Prostate gland (tissue), 2 donors: Measurements from ENCODE around the gene DNAJB4.

Experiments
- POLR2A ChIP-seq: fragments of 450-650 bp; IDR thresholded peaks from one replicate; pipeline ENCODE4 v1.6.1; 2016; ENCODE audit warnings: antibody characterized with exemption, mild to moderate bottlenecking
- TF ChIP-seq, protein P1 (sequence below), 4 experiments: fragments of 200-600 bp in 2 of 4; fragments of 450-650 bp in 2 of 4; sonication (generic) in 2 of 4; IDR thresholded peaks; 1 replicate in 3 of 4; 2 replicates in 1 of 4; pipeline ENCODE4 v1.5.1; 2016 to 2019; ENCODE audit warnings: antibody characterized with exemption in 4 of 4, mild to moderate bottlenecking in 2 of 4, moderate library complexity in 2 of 4

DNA sequence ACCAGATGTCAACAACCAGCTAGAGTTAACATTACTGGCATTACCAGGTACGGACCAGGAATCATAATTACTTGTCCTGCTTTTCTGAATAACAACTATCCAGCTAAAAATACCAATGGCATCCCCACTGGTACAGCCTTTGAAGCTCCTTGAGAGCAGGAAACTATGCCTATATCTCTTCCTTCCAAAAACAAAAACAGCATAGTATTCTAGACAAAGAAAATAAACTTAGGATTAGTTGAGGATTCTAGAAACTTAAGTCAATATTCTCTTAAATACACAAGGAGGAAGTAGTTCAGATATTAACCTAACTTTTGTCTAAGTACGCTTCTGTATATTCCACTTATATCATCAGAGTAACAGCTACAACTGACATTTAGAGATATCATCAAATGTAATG, 28.8 kb upstream of the DNAJB4 start:
- TF ChIP-seq, protein P1, sequence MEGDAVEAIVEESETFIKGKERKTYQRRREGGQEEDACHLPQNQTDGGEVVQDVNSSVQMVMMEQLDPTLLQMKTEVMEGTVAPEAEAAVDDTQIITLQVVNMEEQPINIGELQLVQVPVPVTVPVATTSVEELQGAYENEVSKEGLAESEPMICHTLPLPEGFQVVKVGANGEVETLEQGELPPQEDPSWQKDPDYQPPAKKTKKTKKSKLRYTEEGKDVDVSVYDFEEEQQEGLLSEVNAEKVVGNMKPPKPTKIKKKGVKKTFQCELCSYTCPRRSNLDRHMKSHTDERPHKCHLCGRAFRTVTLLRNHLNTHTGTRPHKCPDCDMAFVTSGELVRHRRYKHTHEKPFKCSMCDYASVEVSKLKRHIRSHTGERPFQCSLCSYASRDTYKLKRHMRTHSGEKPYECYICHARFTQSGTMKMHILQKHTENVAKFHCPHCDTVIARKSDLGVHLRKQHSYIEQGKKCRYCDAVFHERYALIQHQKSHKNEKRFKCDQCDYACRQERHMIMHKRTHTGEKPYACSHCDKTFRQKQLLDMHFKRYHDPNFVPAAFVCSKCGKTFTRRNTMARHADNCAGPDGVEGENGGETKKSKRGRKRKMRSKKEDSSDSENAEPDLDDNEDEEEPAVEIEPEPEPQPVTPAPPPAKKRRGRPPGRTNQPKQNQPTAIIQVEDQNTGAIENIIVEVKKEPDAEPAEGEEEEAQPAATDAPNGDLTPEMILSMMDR (IDR thresholded peaks at IDR 0.05) = no peak
- no peak for TF ChIP-seq POLR2A
